ENCODE data around the gene INPP4A. TPM values are rescaled to one million over a fixed set of nuclear protein-coding genes. Genes with fewer than 3 reads are reported as not detected.

The INPP4A gene
- polyA plus RNA-seq, 2 of the 4 experiments (the other 2 are of a cell fraction): 9.4 to 16.0 TPM

GRCh38 chr2:98488252-98488651 is 43.6 kb downstream of the INPP4A start:
- Histone ChIP-seq H3K4me2 (no peak overlapping the region), H3K4me3 (no peak overlapping the region), H3K9me3 (no peaks in the 10 kb centered on the region), H3K27ac (no peak overlapping the region), H3K4me1 (peaks cover 8% of the 10 kb centered on the region)
- 91% methylated on average over 4 of the region's 4 CpGs for WGBS (ENCODE audit: missing lambda C conversion rate)
- no peak for DNase-seq (ENCODE audit: low read depth in 1 of 2, low spot score in 1 of 2)
- no peak for FAIRE-seq
- ChIA-PET POLR2A (no interaction called here), CTCF (interaction anchor here (0.6 to 1.7 kb wide), 10 partner anchors 9 to 897 kb away, joined by 3 to 4 read pairs (median 3); no protein-coding TSS in a partner anchor)
- ATAC-seq: no peak
- TF ChIP-seq HES2 (IDR thresholded peaks at IDR 0.05) (no peak), ZC3H11A (IDR thresholded peaks at IDR 0.05) (no peak), PBX3 (IDR thresholded peaks at IDR 0.05) (no peak), HEYL (CRISPR knock-in tag; IDR thresholded peaks at IDR 0.05) (no peak), CTCF (IDR thresholded peaks at IDR 0.05) (0 out of 3 replicates have a peak, but pooled peaks have one; percentile 9), GATA3 (IDR thresholded peaks at IDR 0.05; ENCODE audit: borderline replicate concordance) (no peak), KDM1A (IDR thresholded peaks at IDR 0.05; ENCODE audit: low read depth) (no peak)

GRCh38 chr2:98489486-98489885 is 44.8 kb downstream of the INPP4A start:
- TF ChIP-seq JUN (IDR thresholded peaks at IDR 0.05) (no peak), REST (IDR thresholded peaks at IDR 0.05) (no peak), CTCF (IDR thresholded peaks at IDR 0.05) (no peak), RARB (CRISPR knock-in tag; IDR thresholded peaks at IDR 0.05) (no peak), HOXB13 (CRISPR knock-in tag; IDR thresholded peaks at IDR 0.05; ENCODE audit: low read depth) (no peak), USF2 (IDR thresholded peaks at IDR 0.05) (no peak), MYC (IDR thresholded peaks at IDR 0.05; ENCODE audit: borderline replicate concordance, low read length) (no peak), KDM5A (IDR thresholded peaks at IDR 0.05) (no peak), TP53 (CRISPR knock-in tag; IDR thresholded peaks at IDR 0.05) (no peak), HOXA7 (CRISPR knock-in tag; IDR thresholded peaks at IDR 0.05) (no peak), FOXS1 (CRISPR knock-in tag; IDR thresholded peaks at IDR 0.05) (no peak), CHD4 (IDR thresholded peaks at IDR 0.05; ENCODE audit: borderline replicate concordance) (no peak), ZFP36 (IDR thresholded peaks at IDR 0.05; ENCODE audit: borderline replicate concordance, partially characterized antibody) (no peak), CBX2 (IDR thresholded peaks at IDR 0.05; ENCODE audit: borderline replicate concordance, low read depth) (no peak), JUNB (IDR thresholded peaks at IDR 0.05) (no peak), POLR2AphosphoS2 (conservative IDR thresholded peaks at IDR 0.05; ENCODE audit: low read length) (no peak), PBX3 (IDR thresholded peaks at IDR 0.05) (no peak), CBX8 (IDR thresholded peaks at IDR 0.05) (no peak)
- Histone ChIP-seq H3K4me1 (no peaks in the 10 kb centered on the region; the same call in 2 of the 3 replicates), H3K27ac (no peak overlapping the region), H3K4me3 (no peak overlapping the region), H3K9me3 (peaks cover 10% of the 10 kb centered on the region), H3K4me2 (no peak overlapping the region)
- FAIRE-seq: no peak
- no peak for DNase-seq (ENCODE audit: low read depth in 1 of 2, low spot score in 1 of 2)
- WGBS (ENCODE audit: missing lambda C conversion rate): 84% methylated on average over 3 of the region's 3 CpGs
- ChIA-PET CTCF (interaction anchor here (0.7 kb wide), 1 partner anchor 11 kb away, joined by 3 read pairs; no protein-coding TSS in a partner anchor), POLR2A (no interaction called here)
- ATAC-seq: no peak
